GM19438 (cell line): ENCODE results near the gene CAPN15.
A peak's percentile ranks its signal among the peaks of the same experiment; 100 is the strongest.

Experiments
- ATAC-seq: cut with Tn5 transposase; IDR thresholded peaks from one replicate; pipeline ENCODE4 v1.9.1; 2021; ENCODE audit warnings: low read depth; ENCODE audit not compliant: unreplicated experiment

CAPN15 gene

DNA sequence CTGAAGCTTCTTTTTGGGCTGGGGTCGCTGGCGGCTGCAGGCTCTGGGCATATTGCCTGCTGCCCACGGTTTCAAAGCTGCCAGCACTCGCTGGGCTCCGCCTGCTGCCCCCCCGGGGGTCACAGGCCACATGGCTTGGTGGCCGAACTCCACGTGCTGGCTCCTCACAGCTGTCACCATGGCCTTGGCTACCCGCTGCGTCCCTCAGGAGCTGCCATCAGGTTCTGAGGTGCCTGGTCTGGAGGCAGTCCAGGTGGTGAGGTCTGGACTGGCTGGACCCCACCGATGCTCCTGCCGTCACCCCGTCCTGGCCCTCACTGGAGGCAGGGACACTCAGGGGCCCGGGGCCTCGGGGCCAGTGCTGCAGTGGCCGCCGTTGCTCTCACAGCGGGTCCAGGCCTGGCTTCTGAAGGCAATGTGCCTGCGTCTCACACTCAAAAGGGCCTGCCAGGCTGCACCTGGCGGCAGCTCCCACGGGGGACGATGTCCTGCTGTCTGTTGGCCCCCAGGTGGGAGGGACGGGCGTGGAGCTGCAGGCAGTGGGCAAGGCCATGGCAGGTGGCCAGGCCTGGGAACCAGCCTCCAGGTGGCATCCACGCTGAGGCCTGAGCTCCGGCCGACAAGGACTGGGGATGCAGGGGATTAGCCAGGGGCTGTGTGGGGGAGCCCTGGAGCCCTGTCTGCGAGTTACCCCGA is 13.3 kb downstream of the CAPN15 start:
- no peak for ATAC-seq

DNA sequence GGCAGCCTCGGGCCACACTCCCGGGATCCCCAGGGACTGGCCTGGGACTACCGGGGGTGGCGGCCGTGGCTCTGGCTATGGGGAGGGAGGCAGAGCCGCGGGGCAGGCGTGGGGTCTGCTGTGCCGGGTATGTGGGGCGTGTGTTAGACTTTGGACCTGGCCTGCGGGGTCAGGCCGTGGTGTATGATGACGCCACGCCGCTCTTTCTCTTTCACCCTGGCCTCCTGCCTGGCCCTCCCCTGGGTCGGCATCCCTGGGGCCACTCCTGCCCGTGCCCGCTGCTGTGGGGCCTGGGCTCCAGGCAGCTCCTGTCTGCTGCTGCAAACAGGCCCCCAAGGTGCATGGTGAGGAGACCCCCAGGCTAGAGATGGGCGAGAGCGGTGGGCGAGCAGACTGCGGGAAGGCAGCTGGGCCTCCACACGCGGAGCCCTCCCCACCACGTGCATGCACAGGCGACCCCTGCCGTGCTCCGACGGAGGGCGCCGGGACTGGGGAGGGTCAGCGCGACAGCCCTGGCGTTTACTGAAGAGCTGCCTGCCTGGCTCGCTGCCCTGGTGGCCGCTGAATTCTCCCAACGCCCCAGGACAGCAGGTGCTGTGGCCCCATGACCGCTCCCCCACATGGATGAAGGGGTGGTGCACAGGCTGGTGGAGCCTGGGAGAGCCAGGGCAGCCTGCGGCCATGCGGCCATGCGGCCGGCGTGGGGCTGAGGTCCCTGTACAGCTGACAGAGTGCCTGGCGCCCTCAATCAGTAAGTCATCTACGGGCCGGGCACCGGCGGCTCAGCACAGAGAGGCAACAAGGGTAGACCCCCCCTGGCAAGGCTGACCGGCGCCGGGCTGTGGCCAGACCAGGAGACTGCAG is 16.0 kb downstream of the CAPN15 start:
- ATAC-seq, result no peak

DNA sequence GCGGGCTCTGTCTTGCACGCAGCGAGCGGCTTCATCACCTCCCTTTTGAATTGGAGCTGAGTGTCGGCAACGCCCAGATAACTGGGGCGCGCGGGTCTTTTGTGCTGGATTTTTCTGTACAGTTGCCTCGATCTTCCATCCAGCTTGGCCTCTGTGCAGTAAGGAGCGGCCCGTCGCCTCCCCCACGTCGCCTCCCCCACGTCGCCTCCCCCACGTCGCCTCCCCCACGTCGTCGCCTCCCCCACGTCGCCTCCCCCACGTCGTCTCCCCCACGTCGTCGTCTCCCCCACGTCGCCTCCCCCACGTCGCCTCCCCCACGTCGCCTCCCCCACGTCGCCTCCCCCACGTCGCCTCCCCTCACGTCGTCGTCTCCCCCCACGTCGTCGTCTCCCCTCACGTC is 17.0 kb downstream of the CAPN15 start:
- ATAC-seq, result no peak

DNA sequence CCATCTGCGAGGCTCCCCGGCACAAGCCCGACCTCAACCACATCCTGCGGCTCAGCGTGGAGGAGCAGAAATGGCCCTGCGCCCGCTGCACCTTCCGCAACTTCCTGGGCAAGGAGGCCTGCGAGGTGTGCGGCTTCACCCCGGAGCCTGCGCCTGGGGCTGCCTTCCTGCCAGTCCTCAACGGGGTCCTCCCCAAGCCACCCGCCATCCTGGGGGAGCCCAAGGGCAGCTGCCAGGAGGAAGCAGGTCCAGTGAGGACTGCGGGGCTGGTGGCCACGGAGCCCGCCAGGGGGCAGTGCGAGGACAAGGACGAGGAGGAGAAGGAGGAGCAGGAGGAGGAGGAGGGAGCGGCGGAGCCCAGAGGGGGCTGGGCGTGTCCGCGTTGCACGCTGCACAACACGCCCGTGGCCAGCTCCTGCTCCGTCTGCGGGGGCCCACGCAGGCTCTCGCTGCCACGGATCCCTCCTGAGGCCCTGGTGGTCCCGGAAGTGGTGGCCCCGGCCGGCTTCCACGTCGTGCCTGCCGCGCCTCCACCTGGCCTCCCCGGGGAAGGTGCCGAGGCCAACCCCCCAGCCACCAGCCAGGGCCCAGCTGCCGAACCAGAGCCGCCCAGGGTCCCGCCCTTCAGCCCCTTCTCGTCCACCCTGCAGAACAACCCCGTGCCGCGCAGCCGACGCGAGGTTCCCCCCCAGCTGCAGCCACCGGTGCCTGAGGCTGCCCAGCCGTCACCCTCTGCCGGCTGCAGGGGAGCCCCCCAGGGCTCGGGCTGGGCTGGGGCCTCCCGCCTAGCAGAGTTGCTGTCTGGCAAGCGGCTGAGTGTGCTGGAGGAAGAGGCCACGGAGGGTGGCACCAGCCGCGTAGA is 19.6 kb downstream of the CAPN15 start:
- peak; percentile 65 for ATAC-seq

DNA sequence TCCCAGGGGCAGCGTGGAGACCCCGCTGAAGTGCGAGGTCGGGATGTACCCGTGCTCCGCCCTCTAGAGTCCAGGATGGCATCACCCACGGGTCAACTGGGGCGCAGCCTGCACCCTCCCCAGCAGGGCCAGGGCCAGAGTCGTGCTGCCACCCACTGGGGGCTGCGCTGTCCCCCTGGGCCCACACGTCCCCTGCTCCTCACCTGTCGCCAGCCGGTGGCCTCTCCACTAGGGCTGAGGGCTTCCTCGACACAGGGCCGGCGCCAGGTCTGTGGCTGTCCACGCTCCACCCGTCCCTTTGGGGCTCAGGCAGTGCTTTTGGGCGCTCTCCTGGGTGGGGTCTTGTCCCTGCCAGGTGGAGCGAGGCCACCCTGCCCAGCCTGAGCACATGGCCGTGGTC is 21.1 kb downstream of the CAPN15 start:
- ATAC-seq, result no peak

DNA sequence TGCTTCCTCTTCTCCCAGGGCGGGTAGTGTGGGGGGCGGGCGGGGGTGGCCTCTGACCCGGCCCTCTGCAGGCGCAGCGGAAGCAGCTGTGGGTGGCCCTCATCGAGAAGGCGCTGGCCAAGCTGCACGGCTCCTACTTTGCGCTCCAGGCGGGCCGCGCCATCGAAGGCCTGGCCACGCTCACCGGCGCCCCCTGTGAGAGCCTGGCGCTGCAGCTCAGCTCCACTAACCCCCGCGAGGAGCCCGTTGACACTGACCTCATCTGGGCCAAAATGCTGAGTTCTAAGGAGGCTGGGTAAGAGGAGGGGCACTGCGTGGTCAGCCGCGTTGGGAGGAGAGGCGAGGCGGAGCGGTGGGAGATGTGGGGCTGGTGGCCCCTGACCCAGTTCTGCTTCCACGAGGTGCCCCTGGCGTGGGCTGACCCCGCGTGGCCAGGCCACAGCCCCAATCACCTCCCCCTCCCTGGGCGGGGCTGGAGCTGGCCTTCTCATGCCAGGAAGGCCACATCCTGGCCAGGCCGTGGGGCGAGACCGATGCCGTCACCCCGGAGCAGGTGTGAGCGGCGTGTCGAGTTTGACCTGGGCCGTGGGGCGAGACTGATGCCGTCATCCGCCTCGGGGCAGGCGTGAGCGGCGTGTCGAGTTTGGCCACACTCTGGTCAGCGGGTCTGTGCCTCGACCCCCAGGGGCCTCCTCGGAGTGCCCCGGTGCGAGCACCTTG is 22.2 kb downstream of the CAPN15 start:
- ATAC-seq, result no peak

DNA sequence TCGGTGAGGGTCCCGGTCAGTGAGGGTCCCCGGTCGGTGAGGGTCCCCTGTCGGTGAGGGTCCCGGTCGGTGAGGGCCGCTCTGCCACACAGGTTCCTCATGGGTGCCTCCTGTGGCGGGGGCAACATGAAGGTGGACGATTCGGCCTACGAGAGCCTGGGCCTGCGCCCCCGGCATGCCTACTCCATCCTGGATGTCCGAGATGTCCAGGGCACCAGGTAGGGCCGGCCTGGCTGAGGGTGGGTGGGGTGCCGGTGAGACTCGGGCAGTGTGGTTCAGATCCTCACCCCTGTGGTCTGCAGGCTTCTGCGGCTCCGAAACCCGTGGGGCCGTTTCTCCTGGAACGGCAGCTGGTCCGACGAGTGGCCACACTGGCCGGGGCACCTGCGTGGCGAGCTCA is 23.7 kb downstream of the CAPN15 start:
- ATAC-seq, result no peak

DNA sequence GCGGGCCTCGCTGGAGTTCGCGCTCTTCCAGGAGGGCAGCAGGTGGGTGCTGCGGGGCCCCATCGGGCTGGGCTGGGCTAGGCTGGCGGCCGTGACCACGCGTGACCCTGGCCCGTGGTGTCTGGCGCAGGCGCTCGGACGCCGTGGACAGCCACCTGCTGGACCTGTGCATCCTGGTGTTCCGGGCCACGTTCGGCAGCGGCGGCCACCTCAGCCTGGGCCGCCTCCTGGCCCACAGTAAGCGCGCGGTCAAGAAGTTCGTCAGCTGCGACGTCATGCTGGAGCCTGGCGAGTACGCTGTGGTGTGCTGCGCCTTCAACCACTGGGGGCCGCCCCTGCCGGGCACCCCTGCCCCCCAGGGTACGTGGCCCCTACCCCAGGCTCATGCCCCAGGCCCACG is 24.7 kb downstream of the CAPN15 start:
- no peak for ATAC-seq

DNA sequence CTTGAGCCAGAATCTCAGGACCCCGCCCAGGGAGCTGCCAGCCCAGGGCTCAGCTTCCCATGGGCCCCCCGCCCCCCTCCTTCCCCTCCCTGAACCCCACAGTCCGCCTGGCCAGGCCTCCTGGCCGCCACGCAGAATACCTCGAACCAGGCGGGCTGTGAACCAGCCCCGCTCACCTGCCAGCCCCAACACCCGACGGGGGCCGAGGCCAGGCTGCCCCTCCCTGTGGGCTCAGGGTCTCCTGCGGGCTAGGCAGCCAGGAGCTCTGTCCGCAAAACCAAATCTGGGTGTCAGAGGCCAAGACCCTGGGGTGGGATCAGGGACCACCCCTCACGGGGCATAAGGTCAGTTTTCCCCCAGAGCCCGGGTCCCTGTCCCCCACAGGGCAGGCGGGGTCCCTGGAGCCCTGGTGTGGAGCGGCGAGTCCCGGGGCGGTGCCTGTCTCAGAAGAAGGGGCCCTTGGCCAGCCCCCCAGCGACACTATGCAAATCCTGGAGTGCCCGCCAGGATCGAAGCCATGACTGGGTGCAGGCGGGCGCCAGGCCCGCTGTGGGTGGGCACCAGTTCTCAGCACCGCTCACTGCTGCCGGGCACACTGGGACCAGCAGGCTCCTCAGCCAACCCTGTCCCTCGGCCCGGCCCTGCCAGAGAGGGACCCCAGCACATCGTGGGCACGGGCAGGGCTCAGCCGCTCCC is 26.2 kb downstream of the CAPN15 start:
- ATAC-seq, result no peak

DNA sequence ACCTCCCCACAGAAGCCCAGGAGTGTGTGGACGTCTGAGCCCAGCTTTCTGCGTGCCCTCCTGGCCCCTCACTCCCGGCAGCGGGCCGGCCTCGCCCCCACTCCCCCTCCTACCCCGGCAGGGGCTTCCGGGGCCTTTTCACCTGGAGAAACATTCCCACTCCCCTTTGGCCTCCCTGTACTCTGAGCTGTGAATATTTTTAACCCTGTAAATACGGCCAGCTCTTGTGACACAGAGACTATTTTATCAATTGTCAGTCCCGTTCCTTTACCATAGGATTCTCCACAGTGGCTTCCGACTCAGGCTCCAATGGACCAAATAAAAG is 26.7 kb downstream of the CAPN15 start:
- no peak for ATAC-seq

DNA sequence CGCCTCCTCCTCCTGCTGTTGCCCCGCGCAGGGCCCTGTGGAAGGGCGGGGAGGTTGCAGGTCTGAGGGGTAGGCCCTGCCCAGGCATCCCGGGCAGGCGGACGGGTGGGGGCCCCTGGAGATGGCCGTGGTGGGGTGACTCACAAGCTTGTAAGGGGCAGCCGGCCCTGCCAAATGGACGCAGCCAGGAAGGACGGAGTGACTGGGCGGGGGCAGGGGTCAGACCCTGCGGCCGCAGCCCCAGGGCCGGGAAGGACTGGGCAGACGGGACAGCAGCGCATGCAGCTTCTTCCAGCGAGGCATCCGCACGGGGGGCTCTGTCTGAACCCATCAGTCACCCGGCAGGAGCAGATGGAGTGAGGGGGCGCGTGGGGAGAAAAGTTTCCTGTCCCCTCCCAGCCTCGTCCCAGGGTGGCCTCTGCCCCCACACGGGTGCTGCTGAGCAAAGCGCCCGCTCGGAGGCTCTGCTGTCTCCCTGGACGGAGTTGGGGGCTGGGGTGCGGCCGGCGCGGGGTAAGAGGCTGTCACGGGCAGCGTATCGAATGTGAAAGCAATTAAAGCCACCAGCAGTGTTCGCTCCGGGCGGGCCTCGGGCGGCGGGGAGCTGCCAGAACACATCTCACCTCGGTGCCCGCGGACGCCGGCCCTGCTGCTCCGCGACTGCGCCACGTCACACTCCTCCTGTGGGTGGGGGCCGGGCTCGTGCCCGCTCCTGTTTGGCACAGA is 27.3 kb downstream of the CAPN15 start:
- ATAC-seq, result no peak

DNA sequence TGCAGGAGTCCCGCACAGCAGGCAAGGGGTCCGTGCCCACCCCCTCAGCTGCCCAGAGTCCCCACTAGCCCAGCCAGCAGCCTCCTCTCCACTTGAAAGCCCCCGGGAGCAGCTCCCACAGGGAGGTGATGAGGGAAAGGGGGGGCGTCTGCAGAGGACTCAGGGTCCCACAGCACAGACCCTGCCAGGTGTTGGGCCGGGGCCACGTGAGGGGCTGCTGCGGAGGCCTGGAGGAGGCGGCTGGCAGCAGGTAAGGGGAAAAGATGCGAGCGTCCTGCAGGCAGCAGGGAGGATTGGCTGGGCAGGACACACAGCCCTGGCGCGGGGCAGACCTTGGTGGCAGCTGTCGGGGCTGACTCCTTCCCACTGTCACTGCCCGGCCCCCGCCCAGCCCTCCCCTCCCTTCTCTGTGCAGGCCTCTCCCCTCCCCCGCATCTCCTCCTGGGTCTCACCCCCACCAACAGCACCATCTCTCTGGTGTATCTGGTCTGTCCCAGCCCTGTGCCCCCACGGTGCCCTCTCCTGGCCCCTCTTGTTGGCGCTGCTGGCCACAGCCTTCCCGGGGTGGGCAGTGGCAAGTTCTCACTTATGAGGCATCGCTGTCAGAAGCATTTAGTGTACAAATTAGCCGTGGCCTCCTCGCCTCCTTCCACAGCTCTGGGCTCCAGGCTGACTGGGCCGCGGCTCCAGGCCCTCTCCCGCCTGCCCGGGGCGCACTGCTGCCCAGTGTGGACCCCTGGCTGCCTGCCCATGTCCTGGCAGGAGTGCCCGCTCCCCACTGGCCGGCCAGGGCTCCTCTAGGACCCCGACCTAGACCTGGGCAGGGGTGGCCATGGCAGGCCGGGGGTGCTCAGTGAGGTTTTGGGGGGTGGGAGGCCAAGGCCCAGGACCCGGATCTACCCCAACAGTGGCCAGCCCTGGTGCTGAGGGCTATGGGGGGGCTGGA is 28.3 kb downstream of the CAPN15 start:
- no peak for ATAC-seq

DNA sequence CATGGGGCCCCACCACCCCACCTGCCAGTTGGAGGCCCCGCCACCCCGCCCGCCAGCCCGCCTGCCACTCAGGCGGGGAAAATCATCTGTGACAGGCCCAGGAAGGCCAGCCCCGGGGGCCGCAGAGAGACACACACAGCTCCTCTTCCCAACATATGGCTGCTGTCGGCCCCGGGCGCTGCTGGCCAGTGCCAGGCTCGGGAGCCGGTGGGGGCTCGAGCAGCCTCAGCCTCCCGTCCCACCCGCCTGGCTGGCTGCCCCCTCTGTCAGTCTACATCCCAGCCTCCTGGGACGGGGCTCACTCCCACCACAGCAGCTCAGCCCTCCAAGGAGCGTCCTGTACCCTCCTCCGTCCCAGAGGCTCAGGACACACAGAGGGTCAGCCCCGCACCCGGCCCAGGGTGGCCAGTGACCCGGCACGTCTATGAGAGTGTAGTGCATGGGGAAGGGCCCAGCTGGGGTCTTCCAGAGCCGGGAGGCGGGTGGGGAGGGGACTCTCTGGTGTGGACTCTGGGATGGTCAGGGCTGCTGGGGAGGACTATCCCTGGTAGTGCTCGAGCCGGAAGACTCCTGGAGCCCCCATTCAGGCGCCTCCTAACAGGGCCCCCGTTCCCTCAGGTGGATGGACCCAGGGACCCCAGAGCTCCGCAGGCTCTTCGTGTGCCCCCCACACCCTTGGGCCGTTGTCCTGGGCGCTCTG is 29.1 kb downstream of the CAPN15 start:
- no peak for ATAC-seq

DNA sequence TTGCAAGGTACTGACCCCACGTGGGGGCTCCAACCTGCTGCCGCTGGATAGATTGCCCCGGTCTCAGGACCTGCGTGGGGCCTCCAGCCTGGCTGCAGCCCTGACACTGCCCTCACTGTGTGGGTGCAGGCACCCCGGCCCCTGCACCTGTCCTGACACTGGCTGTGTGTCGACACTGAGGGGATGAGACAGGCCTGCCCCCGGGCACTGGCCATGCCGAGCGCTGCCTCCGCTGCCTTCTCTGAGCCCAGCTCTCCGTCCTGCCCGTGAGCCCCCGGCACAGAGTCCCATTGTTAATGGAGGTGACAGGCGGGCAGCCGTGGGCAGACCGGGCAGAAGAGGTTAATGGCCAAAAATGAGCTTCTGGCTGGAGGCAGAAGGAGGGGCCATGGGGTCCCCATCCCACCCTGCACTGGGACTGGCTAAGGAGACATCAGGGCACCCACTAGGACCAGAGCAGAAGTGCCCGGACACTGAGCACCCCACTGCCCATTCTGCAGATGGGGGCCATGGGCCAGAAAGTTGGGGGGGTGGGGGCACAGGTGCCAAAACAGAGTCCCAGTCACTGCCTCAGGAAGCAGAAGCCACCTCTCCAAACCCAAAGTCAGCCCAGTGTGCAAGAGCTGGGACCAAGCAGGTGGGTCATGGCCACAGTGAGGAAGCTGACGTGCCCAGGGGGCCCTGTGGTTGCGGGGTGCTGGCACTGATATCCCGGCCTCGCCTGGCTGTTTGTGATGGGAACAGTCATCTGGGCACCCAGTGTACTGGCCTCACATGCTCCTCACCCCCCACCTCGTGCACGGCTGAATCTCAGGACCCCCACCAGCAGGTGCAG is 30.2 kb downstream of the CAPN15 start:
- ATAC-seq, result no peak

DNA sequence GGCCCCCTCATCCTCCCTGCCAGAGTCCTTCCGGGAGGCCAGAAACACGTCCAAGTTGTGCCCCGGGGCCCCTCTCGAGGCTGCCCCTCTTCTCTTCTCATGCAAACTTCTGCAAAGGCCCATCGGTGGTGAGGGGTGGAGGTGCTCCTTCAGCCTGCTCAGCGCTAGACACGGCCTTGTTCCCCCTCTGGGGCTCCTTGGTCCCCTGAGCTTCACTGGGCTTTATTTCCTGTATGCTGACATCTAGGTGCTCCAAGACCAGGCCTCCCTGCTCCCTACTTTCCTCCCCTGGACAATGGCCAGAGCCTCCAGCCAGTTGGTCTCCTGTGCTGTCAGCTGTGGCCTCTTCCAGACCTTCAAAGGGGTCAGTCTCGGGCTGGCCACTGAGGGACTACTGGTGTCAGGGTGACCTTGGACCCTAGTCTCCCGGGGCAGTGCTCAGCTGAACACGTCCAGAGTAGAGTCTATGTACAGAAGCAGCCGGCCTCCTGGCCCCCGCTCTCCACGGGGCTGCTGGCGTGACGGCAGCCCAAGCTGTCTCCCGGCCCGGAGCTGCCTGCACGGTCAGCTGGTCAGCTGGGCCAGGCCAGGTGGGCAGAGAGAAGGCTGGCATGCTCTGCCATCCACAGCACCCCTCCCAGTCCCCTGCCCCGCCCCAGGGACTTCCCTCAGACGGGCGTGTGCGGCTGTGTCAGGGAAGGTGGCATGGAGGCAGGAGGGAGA is 30.9 kb downstream of the CAPN15 start:
- ATAC-seq, result no peak

DNA sequence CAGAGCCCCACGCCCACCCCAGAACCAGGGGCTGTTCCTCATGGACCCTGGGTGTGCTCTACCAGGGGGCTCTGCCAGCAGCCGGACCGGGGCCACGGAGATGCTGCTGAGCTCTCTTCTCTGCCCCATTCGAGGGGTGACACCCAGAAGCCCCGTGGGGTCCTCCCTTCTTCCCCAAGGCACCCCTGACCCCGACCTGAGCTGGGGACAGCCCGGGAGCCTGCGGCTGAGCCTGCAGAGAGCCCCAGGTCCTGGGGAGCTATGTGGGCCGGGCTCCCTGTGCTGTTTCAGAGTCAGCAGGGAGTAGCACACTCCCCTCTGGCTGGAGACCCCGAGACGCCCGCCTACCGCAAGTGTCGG is 31.5 kb downstream of the CAPN15 start:
- ATAC-seq, result no peak
